H9 (cell line): ENCODE data around the gene CYTH3. TPM values are rescaled to one million over a fixed set of nuclear protein-coding genes. Genes with fewer than 3 reads are reported as not detected.

Experiments
- DNase-seq: peaks from one replicate; pipeline ENCODE4 v3.0.0-alpha.2; 2017
- H2AFZ ChIP-seq: one replicate; pipeline ENCODE4 v1.6.1; 2013; ENCODE audit warnings: mild to moderate bottlenecking, low read length, control low read depth, moderate library complexity
- H2AK5ac ChIP-seq: 2 replicates; pipeline ENCODE4 v1.6.1; 2013; ENCODE audit warnings: low read length, control low read depth, mixed read lengths; ENCODE audit not compliant: insufficient read length
- H2BK120ac ChIP-seq: one replicate; pipeline ENCODE4 v1.6.1; 2013; ENCODE audit warnings: low read depth, mild to moderate bottlenecking, low read length, control low read depth, inconsistent platforms; ENCODE audit not compliant: poor library complexity, severe bottlenecking
- H2BK12ac ChIP-seq: 2 replicates; pipeline ENCODE4 v1.6.1; 2013; ENCODE audit warnings: low read length, control low read depth, mixed read lengths, low read depth; ENCODE audit not compliant: insufficient read length
- H2BK15ac ChIP-seq: 2 replicates; pipeline ENCODE4 v1.6.1; 2013; ENCODE audit warnings: low read depth, low read length, control low read depth
- H2BK20ac ChIP-seq: one replicate; pipeline ENCODE4 v1.6.1; 2013; ENCODE audit warnings: low read depth, mild to moderate bottlenecking, low read length, control low read depth, inconsistent platforms; ENCODE audit not compliant: poor library complexity, severe bottlenecking
- H2BK5ac ChIP-seq: 2 replicates; pipeline ENCODE4 v1.6.1; 2013; ENCODE audit warnings: low read length, control low read depth, mixed read lengths; ENCODE audit not compliant: insufficient read length
- H3K14ac ChIP-seq: 2 replicates; pipeline ENCODE4 v1.6.1; 2013; ENCODE audit warnings: low read length, control low read depth; ENCODE audit not compliant: insufficient read depth
- H3K18ac ChIP-seq: 2 replicates; pipeline ENCODE4 v1.6.1; 2013; ENCODE audit warnings: low read depth, mild to moderate bottlenecking, mixed read lengths, low read length, control low read depth; ENCODE audit not compliant: insufficient read length
- H3K23ac ChIP-seq: 2 replicates; pipeline ENCODE4 v1.6.1; 2013; ENCODE audit warnings: low read length, control low read depth, mixed read lengths, low read depth; ENCODE audit not compliant: insufficient read length
- H3K23me2 ChIP-seq: 2 replicates; pipeline ENCODE4 v1.6.1; 2013; ENCODE audit warnings: low read depth, mild to moderate bottlenecking, mixed read lengths, low read length, control low read depth; ENCODE audit not compliant: insufficient read length, poor library complexity, severe bottlenecking
- H3K27ac ChIP-seq: 2 replicates; pipeline ENCODE4 v1.5.1; 2013; ENCODE audit warnings: low read length, control low read depth, mixed read lengths, low read depth; ENCODE audit not compliant: insufficient read length
- H3K27me3 ChIP-seq: 2 replicates; pipeline ENCODE4 v1.6.1; 2013; ENCODE audit warnings: low read length, control low read depth, inconsistent platforms; ENCODE audit not compliant: insufficient read depth
- H3K4ac ChIP-seq: 2 replicates; pipeline ENCODE4 v1.6.1; 2013; ENCODE audit warnings: low read depth, mild to moderate bottlenecking, control low read depth, inconsistent platforms, low read length, moderate library complexity
- H3K4me1 ChIP-seq: 2 replicates; pipeline ENCODE4 v1.6.1; 2013; ENCODE audit warnings: low read length, control low read depth, inconsistent platforms; ENCODE audit not compliant: insufficient read depth
- H3K4me2 ChIP-seq: 2 replicates; pipeline ENCODE4 v1.6.1; 2013; ENCODE audit warnings: low read length, control low read depth, mixed read lengths; ENCODE audit not compliant: insufficient read length, insufficient read depth
- H3K56ac ChIP-seq: 2 replicates; pipeline ENCODE4 v1.6.1; 2013; ENCODE audit warnings: low read depth, mild to moderate bottlenecking, mixed read lengths, low read length, control low read depth; ENCODE audit not compliant: insufficient read length
- H3K79me1 ChIP-seq: 2 replicates; pipeline ENCODE4 v1.6.1; 2013; ENCODE audit warnings: low read depth, mild to moderate bottlenecking, moderate library complexity, low read length, control low read depth, inconsistent platforms; ENCODE audit not compliant: insufficient read depth, poor library complexity, severe bottlenecking
- H3K79me2 ChIP-seq: 2 replicates; pipeline ENCODE4 v1.6.1; 2013; ENCODE audit warnings: low read length, control low read depth, inconsistent platforms; ENCODE audit not compliant: insufficient read depth
- H3K9ac ChIP-seq: 2 replicates; pipeline ENCODE4 v1.6.1; 2013; ENCODE audit warnings: low read length, control low read depth, mixed read lengths; ENCODE audit not compliant: insufficient read length; ENCODE audit errors: extremely low read depth
- H3K9me3 ChIP-seq: one replicate; pipeline ENCODE4 v1.6.1; 2013; ENCODE audit warnings: low read depth, low read length, inconsistent platforms; ENCODE audit not compliant: control insufficient read depth
- H3T11ph ChIP-seq: one replicate; pipeline ENCODE4 v1.6.1; 2013; ENCODE audit warnings: mild to moderate bottlenecking, low read length, control low read depth, inconsistent platforms
- H4K20me1 ChIP-seq: one replicate; pipeline ENCODE4 v1.6.1; 2013; ENCODE audit not compliant: control insufficient read depth, insufficient read length, insufficient read depth
- H4K5ac ChIP-seq: 2 replicates; pipeline ENCODE4 v1.6.1; 2013; ENCODE audit warnings: low read depth, mild to moderate bottlenecking, mixed read lengths, low read length, control low read depth; ENCODE audit not compliant: insufficient read length
- H4K8ac ChIP-seq: replicated peaks from 2 replicates; pipeline ENCODE4 v1.6.1; 2013; ENCODE audit warnings: low read length, control low read depth, mixed read lengths, low read depth; ENCODE audit not compliant: insufficient read length
- H4K91ac ChIP-seq: 2 replicates; pipeline ENCODE4 v1.6.1; 2013; ENCODE audit warnings: low read depth, mild to moderate bottlenecking, moderate library complexity, mixed read lengths, low read length, control low read depth; ENCODE audit not compliant: insufficient read length
- H3K27ac Mint-ChIP-seq, 3 experiments: 2 replicates in 2 of 3; 3 replicates in 1 of 3; pipeline ENCODE4 v1.8.0; 2020 to 2021; ENCODE audit warnings: mixed read lengths in 3 of 3, mild to moderate bottlenecking in 1 of 3, moderate library complexity in 1 of 3
- H3K27me3 Mint-ChIP-seq: 2 replicates; pipeline ENCODE4 v1.8.0; 2021; ENCODE audit warnings: low read depth, mild to moderate bottlenecking, moderate library complexity, mixed read lengths
- H3K36me3 Mint-ChIP-seq, 3 experiments: 2 replicates in 2 of 3; 3 replicates in 1 of 3; pipeline ENCODE4 v1.8.0; 2020 to 2021; ENCODE audit warnings: low read depth in 3 of 3, mixed read lengths in 3 of 3; ENCODE audit not compliant: insufficient read depth in 1 of 3
- H3K4me1 Mint-ChIP-seq, 2 experiments: 2 replicates each; pipeline ENCODE4 v1.8.0; 2020; ENCODE audit warnings: mixed read lengths in 2 of 2
- H3K4me3 Mint-ChIP-seq, 2 experiments: 2 replicates in 1 of 2; 3 replicates in 1 of 2; pipeline ENCODE4 v1.8.0; 2020 to 2021; ENCODE audit warnings: mild to moderate bottlenecking in 2 of 2, mixed read lengths in 2 of 2, moderate library complexity in 1 of 2
- H3K9me3 Mint-ChIP-seq, 2 experiments: 2 replicates in 1 of 2; 3 replicates in 1 of 2; pipeline ENCODE4 v1.8.0; 2020; ENCODE audit warnings: mild to moderate bottlenecking in 2 of 2, mixed read lengths in 2 of 2, moderate library complexity in 1 of 2
- WGBS: extraction: QIAGEN DNeasy Blood & Tissue Kit; methylation state at CpG from one replicate; pipeline ENCODE4 v1.1.7; 2013; ENCODE audit warnings: missing lambda C conversion rate, low lambda C conversion rate, mixed read lengths; ENCODE audit not compliant: insufficient read length; ENCODE audit errors: extremely low coverage; 5-methylcytosine and 5-hydroxymethylcytosine counted together
- total RNA-seq: library from RNA; stranded (reverse); gene quantifications from 2 replicates; pipeline ENCODE4 v1.2.1, GENCODE V29; 2021
- TF ChIP-seq, protein P1 (sequence below): fragments of 200-600 bp; sonication (generic); conservative IDR thresholded peaks from 3 replicates; pipeline ENCODE4 v1.8.0; 2021; ENCODE audit warnings: antibody characterized with exemption, mild to moderate bottlenecking

Gene CYTH3
- total RNA-seq, 1 experiment from 2014 or later: 12.3 TPM

DNA sequence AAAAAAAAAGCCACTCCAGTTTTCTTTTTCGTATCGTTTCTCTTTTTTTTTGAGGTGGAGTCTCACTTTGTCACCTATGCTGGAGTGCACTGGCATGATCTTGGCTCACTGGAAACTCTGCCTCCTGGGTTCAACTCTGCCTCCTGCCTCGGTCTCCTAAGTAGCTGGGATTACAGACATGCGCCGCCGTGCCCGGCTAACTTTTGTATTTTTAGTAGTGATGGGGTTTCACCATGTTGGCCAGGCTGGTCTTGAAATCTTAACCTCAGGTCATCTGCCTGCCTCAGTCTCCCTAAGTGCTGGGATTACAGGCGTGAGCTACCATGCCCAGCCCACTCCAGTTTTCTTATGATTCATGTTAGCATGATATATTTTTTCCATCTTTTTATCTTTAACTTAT lies 148.6 kb downstream of the CYTH3 start:
- Histone ChIP-seq H4K8ac (no peak overlapping the region), H3K23ac (no peak overlapping the region), H3K4ac (no peak overlapping the region), H3K4me1 (no peaks in the 10 kb centered on the region), H2BK120ac (no peak overlapping the region), H2BK15ac (no peak overlapping the region), H3K18ac (no peak overlapping the region), H3T11ph (no peak overlapping the region), H3K79me2 (no peaks in the 10 kb centered on the region), H2BK12ac (no peak overlapping the region), H3K27me3 (no peaks in the 10 kb centered on the region), H3K9ac (no peak overlapping the region), H4K5ac (no peak overlapping the region), H3K23me2 (no peaks in the 10 kb centered on the region), H4K20me1 (no peaks in the 10 kb centered on the region), H2BK20ac (no peak overlapping the region), H4K91ac (no peak overlapping the region), H2BK5ac (no peak overlapping the region), H2AFZ (no peak overlapping the region), H3K56ac (no peak overlapping the region), H3K27ac (no peak overlapping the region), H3K9me3 (no peaks in the 10 kb centered on the region), H3K4me2 (no peak overlapping the region), H2AK5ac (no peak overlapping the region), H3K79me1 (no peaks in the 10 kb centered on the region), H3K14ac (no peak overlapping the region)
- Mint-ChIP-seq H3K4me1 (peaks cover 0 to 6% of the 10 kb centered on the region in 2 experiments; a peak in 2 of 4 replicates), H3K9me3 (no peaks in the 10 kb centered on the region), H3K36me3 (peaks cover 51 to 74% (median 72%) of the 10 kb centered on the region in 3 experiments), H3K27ac (0 out of 7 replicates have a peak overlapping the region, but pooled peaks of 1 of the 3 experiments have one; percentile 61), H3K4me3 (no peak overlapping the region), H3K27me3 (no peaks in the 10 kb centered on the region)
- TF ChIP-seq, protein P1, sequence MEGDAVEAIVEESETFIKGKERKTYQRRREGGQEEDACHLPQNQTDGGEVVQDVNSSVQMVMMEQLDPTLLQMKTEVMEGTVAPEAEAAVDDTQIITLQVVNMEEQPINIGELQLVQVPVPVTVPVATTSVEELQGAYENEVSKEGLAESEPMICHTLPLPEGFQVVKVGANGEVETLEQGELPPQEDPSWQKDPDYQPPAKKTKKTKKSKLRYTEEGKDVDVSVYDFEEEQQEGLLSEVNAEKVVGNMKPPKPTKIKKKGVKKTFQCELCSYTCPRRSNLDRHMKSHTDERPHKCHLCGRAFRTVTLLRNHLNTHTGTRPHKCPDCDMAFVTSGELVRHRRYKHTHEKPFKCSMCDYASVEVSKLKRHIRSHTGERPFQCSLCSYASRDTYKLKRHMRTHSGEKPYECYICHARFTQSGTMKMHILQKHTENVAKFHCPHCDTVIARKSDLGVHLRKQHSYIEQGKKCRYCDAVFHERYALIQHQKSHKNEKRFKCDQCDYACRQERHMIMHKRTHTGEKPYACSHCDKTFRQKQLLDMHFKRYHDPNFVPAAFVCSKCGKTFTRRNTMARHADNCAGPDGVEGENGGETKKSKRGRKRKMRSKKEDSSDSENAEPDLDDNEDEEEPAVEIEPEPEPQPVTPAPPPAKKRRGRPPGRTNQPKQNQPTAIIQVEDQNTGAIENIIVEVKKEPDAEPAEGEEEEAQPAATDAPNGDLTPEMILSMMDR: no peak
- WGBS: no CpG with 5 or more reads among the region's 8 CpGs
- DNase-seq: no peak
